Stimulated activated CD4-positive, alpha-beta T cell treated with anti-CD3 and anti-CD28 coated beads, TNF-alpha, amount 100 ng/mL, for 1 hour (primary cell): ENCODE data around the gene ZCCHC17.

Experiments used
- DNase-seq, 3 donors: peaks; one replicate each; pipeline ENCODE4 v3.0.0-alpha.2; 2020; ENCODE audit warnings: low read depth in 3 of 3, low spot score in 1 of 3

The ZCCHC17 gene

GRCh38 chr1:31389616-31390015 lies 92.8 kb downstream of the ZCCHC17 start:
- no peak for DNase-seq

DNA sequence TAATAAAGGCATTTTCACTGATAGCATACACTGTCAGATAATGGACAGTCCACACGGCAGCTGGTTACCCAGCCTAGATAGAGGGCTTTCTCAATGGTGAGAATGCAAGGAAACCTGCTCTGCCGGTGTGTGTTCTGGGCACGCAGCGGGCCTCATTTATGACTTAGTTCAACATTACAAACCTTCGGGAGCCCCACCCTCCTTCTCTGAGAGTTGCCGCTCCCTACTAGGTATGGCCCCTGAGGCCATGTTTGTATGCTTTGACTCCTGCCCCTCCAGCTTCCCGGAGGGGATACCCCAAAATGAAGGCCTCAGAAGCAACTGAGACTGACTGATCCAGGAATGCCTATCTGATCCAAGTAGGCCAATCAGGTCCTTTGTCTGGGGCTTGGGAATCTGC lies 93.2 kb downstream of the ZCCHC17 start:
- DNase-seq, result no peak

DNA sequence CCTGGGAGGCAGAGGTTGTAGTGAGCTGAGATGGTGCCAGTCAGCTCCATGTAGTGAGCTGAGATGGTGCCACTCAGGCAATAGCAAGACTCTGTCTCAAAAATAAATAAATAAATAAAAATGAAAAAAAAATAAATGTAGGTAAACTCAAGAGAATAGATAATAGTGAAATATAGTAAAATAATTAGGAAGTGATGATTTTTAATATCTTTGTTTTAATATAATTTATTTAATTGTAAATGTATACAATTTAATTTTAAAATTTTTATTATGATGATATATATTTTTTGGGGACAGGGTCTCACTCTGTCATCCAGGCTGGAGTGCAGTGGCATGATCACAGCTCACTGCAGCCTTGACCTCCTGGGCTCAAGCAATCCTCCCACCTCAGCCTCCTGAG lies 96.6 kb downstream of the ZCCHC17 start:
- no peak for DNase-seq

- DNase-seq, result peak; percentile 19 to 75 (median 42)
Measured at GRCh38 chr1:31394584-31395193, 97.9 kb downstream of the ZCCHC17 start.

DNA sequence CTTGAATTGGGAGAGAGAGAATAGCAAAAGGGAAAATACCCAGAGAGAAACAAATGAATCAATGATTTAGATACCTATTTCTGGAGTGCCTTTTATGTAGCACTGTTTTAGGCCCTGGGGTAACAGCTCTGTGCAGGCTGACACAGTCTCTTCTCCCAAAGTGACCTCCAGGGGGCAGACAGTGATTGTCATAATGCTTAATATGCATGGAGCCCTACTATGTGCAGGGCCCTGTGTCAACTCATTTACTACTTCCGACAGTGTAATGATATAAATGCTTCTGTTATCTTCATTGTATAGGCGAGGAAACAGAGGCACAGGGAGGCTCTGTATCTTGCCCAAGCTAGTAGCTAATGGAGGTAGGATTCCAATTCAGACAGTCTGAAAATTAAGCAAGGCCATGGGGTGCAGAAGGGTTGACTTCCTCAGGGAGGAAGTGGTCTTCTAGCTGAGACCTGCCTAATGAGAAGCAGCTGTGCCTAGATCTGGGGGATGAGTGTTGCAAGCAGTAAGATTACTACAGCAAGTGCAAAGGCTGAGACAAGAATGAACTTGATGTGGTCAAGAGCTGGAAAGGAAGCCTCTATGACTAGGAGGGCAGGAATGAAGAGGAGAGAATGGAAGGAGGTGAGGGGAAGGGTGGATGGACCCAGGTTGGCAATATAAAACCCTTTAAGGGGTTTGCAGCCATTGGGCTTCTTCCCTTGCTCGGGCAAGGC lies 100.0 kb downstream of the ZCCHC17 start:
- DNase-seq, result no peak

DNA sequence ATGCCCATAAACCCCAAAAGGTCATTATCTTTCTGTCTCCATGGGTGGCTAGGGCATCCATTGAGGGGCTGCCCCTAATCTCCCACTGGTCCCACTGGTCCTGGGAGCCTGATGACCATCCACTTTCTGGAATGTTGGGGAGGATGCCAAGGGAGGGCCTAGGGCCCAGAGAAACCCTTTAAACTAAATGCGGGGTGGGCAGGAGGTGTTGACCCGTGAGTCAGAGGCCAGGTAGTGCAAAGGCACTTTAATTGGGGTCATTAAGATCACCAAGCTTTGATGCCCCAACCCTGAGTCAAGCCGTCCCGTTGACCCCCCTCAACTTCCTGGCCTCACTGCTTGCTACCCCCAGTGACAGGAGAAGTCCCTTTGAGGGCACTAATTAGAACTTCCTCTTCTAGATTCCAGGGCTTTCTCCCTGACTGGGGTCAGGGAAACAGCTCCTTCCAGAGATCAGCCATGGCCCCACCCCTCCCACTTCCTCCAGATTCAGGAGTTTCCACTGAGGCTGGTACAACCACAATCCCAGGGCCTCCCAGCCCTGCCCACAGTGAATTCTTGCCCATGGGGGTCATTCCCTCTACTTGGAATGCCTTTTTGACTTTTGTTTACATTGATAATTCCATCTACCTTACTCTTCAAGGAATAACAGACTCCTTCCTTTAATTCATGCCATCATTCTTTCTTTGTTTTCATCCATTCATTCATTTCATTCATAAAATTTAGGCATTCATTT lies 100.7 kb downstream of the ZCCHC17 start:
- no peak for DNase-seq

- DNase-seq, result no peak
Measured at GRCh38 chr1:31398246-31398645, 101.4 kb downstream of the ZCCHC17 start.

GRCh38 chr1:31399976-31400375 lies 103.1 kb downstream of the ZCCHC17 start:
- no peak for DNase-seq

DNA sequence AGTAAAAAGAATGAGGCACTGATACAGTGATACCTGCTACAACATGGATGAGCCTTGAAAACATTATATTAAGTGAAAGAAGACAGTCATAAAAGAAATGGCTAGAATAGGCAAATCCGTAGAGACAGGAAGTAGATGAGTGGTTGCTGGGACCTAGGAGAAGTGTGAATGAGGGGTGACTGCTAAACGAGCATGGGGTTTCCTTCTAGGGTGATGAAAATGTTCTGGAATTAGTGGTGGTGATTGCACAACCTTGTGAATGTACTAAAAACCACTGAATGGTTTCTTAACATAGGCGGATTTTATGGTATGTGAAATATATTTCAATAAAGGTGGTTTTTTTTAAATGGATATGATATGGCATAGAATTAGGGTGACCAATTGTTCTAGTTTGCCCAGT lies 103.6 kb downstream of the ZCCHC17 start:
- DNase-seq, result no peak

DNA sequence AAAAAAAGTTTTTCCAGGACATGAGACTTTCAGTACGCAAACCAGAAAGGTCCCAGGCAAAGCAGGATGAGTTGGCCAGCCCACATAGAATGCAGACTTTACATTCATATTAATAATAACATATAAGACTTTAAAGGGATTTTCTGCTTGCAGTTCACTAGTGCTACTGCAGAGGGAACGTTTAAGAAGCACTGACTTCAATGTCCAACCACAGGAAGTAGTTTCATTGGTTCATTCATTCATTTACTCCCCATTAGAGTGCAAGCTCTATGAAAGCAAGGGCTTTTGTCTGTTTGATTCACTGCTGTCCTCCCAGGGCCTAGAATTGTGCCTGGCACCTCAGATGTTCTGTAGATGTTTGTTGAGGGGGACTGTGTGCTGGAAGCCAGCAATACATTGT lies 104.4 kb downstream of the ZCCHC17 start:
- DNase-seq, result no peak

DNA sequence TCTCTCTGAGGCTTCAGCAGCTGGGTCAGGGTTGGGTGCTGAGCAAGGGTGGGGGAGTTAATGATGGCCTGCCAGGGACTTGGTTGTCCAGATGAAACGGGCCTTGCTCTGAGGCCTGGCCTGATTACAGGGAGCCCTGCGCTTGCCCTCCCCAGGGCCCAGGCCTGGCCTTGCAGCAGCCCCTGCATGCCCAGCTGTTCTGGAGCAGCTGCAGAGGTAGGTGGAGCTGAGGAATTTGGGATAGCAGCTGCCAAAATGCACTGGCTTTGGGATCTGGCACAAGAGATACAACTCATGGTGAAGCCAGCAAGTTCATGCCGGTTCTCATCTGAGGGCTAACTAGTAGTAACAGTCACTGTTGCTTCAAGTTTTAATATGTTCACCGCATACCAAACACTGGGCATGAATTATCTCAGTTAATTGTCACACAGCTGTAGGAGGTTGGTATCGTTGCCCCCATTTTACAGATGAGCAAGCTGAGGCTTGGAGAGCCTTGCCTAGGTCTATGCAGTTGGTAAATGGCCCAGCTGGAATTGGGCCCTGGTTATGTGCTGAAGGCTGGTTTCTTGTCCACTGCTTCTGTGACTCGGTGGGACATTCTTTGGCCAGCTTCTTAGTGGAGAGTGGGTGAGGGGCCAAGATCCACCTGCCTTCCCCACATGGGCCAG lies 108.9 kb downstream of the ZCCHC17 start:
- DNase-seq, result no peak

GRCh38 chr1:31407029-31407626 lies 110.3 kb downstream of the ZCCHC17 start:
- no peak for DNase-seq

DNA sequence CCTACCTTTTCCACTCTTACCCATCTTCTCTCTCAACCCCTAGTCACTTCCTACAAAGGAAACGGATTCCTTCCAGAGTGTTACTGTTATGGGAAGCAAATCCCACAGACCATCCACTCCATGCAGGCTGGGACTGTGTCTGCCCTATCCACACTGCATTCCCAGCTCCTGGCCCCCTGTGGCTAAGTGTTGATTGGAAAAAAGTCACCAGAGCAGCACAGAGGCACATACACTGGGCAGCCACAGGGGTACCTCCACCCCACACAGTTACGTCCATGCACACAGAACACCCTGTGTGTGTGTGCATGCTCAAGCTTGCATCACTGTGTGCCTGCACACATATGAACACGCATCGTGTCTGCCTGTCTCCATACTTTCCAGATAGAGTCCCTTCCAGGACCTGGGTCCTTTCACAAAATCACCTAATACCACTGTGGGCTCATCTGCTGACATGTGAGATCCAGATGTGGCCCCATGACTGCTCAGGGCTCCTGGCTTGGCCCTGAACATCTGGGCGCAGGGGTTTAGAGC lies 112.0 kb downstream of the ZCCHC17 start:
- DNase-seq, result no peak

GRCh38 chr1:31409946-31410858 lies 113.4 kb downstream of the ZCCHC17 start:
- no peak for DNase-seq

DNA sequence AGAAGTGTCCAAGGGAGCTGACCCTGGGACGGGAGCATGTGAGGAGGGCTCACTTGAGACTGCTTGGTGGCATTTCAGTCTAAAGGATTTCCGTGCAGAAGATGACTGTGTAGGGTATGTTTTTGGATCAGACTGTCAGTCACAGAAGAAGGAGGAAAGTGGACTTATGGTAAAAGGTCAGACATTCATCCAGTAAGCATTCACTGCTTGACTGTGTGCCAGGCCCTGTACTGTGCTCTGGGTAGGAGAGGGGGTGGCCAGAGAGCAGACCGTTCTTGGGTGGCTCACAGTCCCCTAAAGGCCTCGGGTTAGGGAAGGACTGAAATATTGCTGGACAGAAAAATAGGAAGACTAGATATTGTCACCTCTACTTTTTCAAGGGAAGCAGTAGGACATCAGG lies 114.0 kb downstream of the ZCCHC17 start:
- DNase-seq, result no peak

GRCh38 chr1:31412205-31412604 lies 115.4 kb downstream of the ZCCHC17 start:
- DNase-seq, result no peak

DNA sequence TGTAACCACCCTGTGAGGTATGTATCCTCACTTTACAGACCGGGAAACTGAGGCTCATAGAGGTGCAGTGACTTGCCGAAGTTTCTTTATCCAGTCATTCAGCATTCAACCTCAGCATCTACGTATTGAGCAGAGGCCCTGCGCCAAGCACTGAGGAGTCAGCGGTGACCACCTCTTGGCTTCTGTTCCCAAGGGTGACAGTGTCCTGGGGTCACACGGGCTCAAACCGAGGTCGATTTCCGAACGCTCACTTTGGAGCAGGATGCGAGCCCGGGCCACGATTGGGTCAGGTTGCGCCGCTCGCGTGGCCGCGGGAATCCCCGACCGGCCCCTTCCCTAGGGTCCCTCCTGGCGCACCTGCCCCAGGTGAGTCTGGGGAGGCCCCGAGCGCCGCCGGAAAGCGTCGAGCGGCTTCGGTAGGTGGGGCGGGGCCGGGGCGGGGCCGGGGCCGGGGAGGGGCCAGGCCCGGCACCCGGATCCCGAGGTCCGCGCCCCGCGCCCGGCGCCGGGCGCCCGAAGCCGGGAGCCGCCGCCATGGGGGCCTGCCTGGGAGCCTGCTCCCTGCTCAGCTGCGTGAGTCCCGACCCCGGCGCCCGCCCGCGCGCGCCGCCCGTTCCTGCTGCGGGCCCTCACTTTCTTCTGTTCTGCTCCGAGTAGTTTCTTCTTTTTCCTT lies 116.0 kb downstream of the ZCCHC17 start, which contains the start of gene SERINC2:
Gene SERINC2 (plus strand): TSS at position 482 of the 673 bp plus-strand sequence. CDS start 53 bp downstream, at position 535.
- peak in 1 of 3 donors; percentile 7 for DNase-seq

GRCh38 chr1:31413405-31414001 lies 116.7 kb downstream of the ZCCHC17 start:
- peak in 1 of 3 donors; percentile 4 for DNase-seq
